ENCODE data around the gene SFXN1. TPM values are rescaled to one million over a fixed set of nuclear protein-coding genes. Genes with fewer than 3 reads are reported as not detected.
"Not testable (repeated sequence)": the region's sequence is repeated elsewhere in the genome, so short reads cannot be mapped to it uniquely, and the experiment has no call there.

SFXN1 gene
- total RNA-seq, result 28.7 TPM
- long read RNA-seq, full-length matches to known transcripts, result 38 of 52 reads
- long read RNA-seq, partial matches to known transcripts, result 5 of 52 reads
- long read RNA-seq, other reads (novel, unspliced or antisense), result 9 of 52 reads

- peak; percentile 96 for ATAC-seq (ENCODE audit: poor library complexity)
- DNase-seq, result peak; percentile 92
- intact Hi-C loops (cut with DNase I), result no loop called here
These were observed at the start of gene SFXN1 for GRCh38 chr5:175478384-175479124. Gene SFXN1, plus strand, starts transcription at chr5:175478560. Its CDS starts 13,544 bp downstream, at chr5:175492104.

- ATAC-seq (ENCODE audit: poor library complexity), result no peak
- intact Hi-C loops (cut with DNase I), result no loop called here
These were observed 43.6 kb upstream of the SFXN1 start for GRCh38 chr5:175434800-175435199.

GRCh38 chr5:175436359-175436758 is 42.0 kb upstream of the SFXN1 start:
- no peak for ATAC-seq (ENCODE audit: poor library complexity)
- DNase-seq, result no peak
- intact Hi-C loops (cut with DNase I), result loop anchor here (2.0 kb wide), 1 partner anchor 488 kb away; no protein-coding TSS in a partner anchor

More at GRCh38 chr5:175434800-175435199, 43.6 kb upstream of the SFXN1 start:
- no peak for DNase-seq

- intact Hi-C loops (cut with DNase I), result no loop called here
- no peak for ATAC-seq (ENCODE audit: poor library complexity)
These were observed 40.0 kb upstream of the SFXN1 start for GRCh38 chr5:175438234-175438857.

GRCh38 chr5:175443514-175444059 is 34.8 kb upstream of the SFXN1 start:
- DNase-seq (no peak), ATAC-seq (ENCODE audit: poor library complexity) (no peak)
- intact Hi-C loops (cut with DNase I), result no loop called here

More at GRCh38 chr5:175438234-175438857, 40.0 kb upstream of the SFXN1 start:
- DNase-seq, result no peak

GRCh38 chr5:175444060-175444904 is 34.1 kb upstream of the SFXN1 start, which contains the start of gene DRD1:
Gene DRD1, minus strand, starts transcription at chr5:175444182. Its CDS starts 1,083 bp downstream, at chr5:175443099.
- DNase-seq, result peak; percentile 47
- ATAC-seq (ENCODE audit: poor library complexity), result peak; percentile 87
- intact Hi-C loops (cut with DNase I), result no loop called here

- no peak for ATAC-seq (ENCODE audit: poor library complexity)
- no peak for DNase-seq
- intact Hi-C loops (cut with DNase I), result no loop called here
These were observed 33.4 kb upstream of the SFXN1 start for GRCh38 chr5:175444905-175445456.

GRCh38 chr5:175446378-175446777 is 32.0 kb upstream of the SFXN1 start:
- intact Hi-C loops (cut with DNase I); DNase-seq; ATAC-seq (ENCODE audit: poor library complexity): not testable (repeated sequence)

GRCh38 chr5:175447571-175447970 is 30.8 kb upstream of the SFXN1 start:
- DNase-seq, result no peak
- no peak for ATAC-seq (ENCODE audit: poor library complexity)
- intact Hi-C loops (cut with DNase I), result no loop called here

- ATAC-seq (ENCODE audit: poor library complexity) (no peak), DNase-seq (no peak)
- intact Hi-C loops (cut with DNase I), result no loop called here
These were observed 30.1 kb upstream of the SFXN1 start for GRCh38 chr5:175448276-175448675.

GRCh38 chr5:175452166-175452565 is 26.2 kb upstream of the SFXN1 start:
- no peak for ATAC-seq (ENCODE audit: poor library complexity)

GRCh38 chr5:175454338-175454737 is 24.0 kb upstream of the SFXN1 start:
- intact Hi-C loops (cut with DNase I), result not testable (repeated sequence)

More at GRCh38 chr5:175452166-175452565, 26.2 kb upstream of the SFXN1 start:
- intact Hi-C loops (cut with DNase I), result no loop called here
- no peak for DNase-seq

GRCh38 chr5:175456105-175456742 is 22.1 kb upstream of the SFXN1 start:
- DNase-seq, result no peak
- ATAC-seq (ENCODE audit: poor library complexity), result no peak
- intact Hi-C loops (cut with DNase I), result no loop called here

More at GRCh38 chr5:175454338-175454737, 24.0 kb upstream of the SFXN1 start:
- not testable (repeated sequence) for ATAC-seq (ENCODE audit: poor library complexity); DNase-seq

GRCh38 chr5:175457466-175457865 is 20.9 kb upstream of the SFXN1 start:
- DNase-seq (no peak), ATAC-seq (ENCODE audit: poor library complexity) (no peak)
- intact Hi-C loops (cut with DNase I), result no loop called here

GRCh38 chr5:175460126-175460525 is 18.2 kb upstream of the SFXN1 start:
- ATAC-seq (ENCODE audit: poor library complexity) (no peak), DNase-seq (no peak)
- intact Hi-C loops (cut with DNase I), result no loop called here

- no peak for DNase-seq
- no peak for ATAC-seq (ENCODE audit: poor library complexity)
- intact Hi-C loops (cut with DNase I), result no loop called here
These were observed 17.8 kb upstream of the SFXN1 start for GRCh38 chr5:175460552-175460951.

GRCh38 chr5:175461370-175461769 is 17.0 kb upstream of the SFXN1 start:
- ATAC-seq (ENCODE audit: poor library complexity), result peak; percentile 79
- DNase-seq, result peak; percentile 64
- intact Hi-C loops (cut with DNase I), result no loop called here

- intact Hi-C loops (cut with DNase I), result no loop called here
- DNase-seq, result no peak
- ATAC-seq (ENCODE audit: poor library complexity), result no peak
These were observed 14.7 kb upstream of the SFXN1 start for GRCh38 chr5:175463641-175464040.
